HepG2 (cell line): Measurements from ENCODE around the gene STYXL1. TPM values are rescaled to one million over a fixed set of nuclear protein-coding genes. Genes with fewer than 3 reads are reported as not detected.

Experiments
- ATAC-seq: fragments of 200-7000 bp; cut with Tn5 transposase; 3 replicates; pipeline ENCODE4 v1.9.1; 2020; ENCODE audit warnings: mild to moderate bottlenecking, moderate library complexity
- BruUV-seq: library from RNA; stranded (reverse); fragments of 400-500 nt; replicated peaks from 2 replicates; lab custom pipeline; 2021; lab: Mats Ljungman, UMichigan
- CTCF ChIA-PET: fragments of 300-600 bp; formaldehyde crosslinking; extraction: SDS; loops from one replicate; lab custom pipeline; 2021; ENCODE audit warnings: low total read pairs, inconsistent platforms, low intra/inter-chr PET ratio; lab: Yijun Ruan, JAX
- POLR2A ChIA-PET: fragments of 350-600 bp; sonication (Branson Sonifier 250); formaldehyde crosslinking; loops from one replicate; lab custom pipeline; 2020; ENCODE audit warnings: antibody characterized with exemption, inconsistent platforms; lab: Yijun Ruan, JAX
- DNase-seq: peaks from one replicate; pipeline ENCODE4 v3.0.0-alpha.2; 2015; ENCODE audit warnings: low spot score
- FAIRE-seq: peaks from 3 replicates; lab custom pipeline; 2011; peaks lifted over from hg19 to GRCh38; lab: Jason Lieb, UNC
- H2AFZ ChIP-seq: one replicate; pipeline ENCODE4 v1.6.1; 2011; ENCODE audit warnings: low read length, inconsistent platforms
- H3K27ac ChIP-seq: fragments of 300-600 bp; 3 replicates; pipeline ENCODE4 v1.8.0; 2011; ENCODE audit warnings: mixed run types, mild to moderate bottlenecking, mixed read lengths, low read length, inconsistent platforms; ENCODE audit not compliant: insufficient read depth; ENCODE audit errors: extremely low read length
- H3K27me3 ChIP-seq, 2 experiments: fragments of 200-600 bp in 1 of 2; 2 replicates in 1 of 2; 3 replicates in 1 of 2; pipeline versions ENCODE4 v1.6.0 to v1.8.0; 2011; ENCODE audit warnings: low read length in 2 of 2, mild to moderate bottlenecking in 2 of 2, moderate library complexity in 2 of 2, inconsistent platforms in 1 of 2; ENCODE audit not compliant: insufficient read depth in 2 of 2, control insufficient read depth in 1 of 2
- H3K36me3 ChIP-seq, 2 experiments: fragments of 200-600 bp in 1 of 2; replicated peaks in 1 of 2; 2 replicates in 1 of 2; 3 replicates in 1 of 2; pipeline versions ENCODE4 v1.5.1 to v1.8.0; 2011; ENCODE audit warnings: low read length in 2 of 2, inconsistent platforms in 1 of 2; ENCODE audit not compliant: insufficient read depth in 2 of 2, control insufficient read depth in 1 of 2
- H3K4me1 ChIP-seq: 2 replicates; pipeline ENCODE4 v1.5.1; 2012; ENCODE audit warnings: low read length, inconsistent platforms; ENCODE audit not compliant: insufficient read depth
- H3K4me2 ChIP-seq: 2 replicates; pipeline ENCODE4 v1.6.0; 2011; ENCODE audit warnings: low read depth, low read length, inconsistent platforms
- H3K4me3 ChIP-seq, 3 experiments: fragments of 200-600 bp in 1 of 3; sonication (generic), shearing (Covaris generic) in 1 of 3; replicated peaks in 1 of 3; 2 replicates each; pipeline ENCODE4 v1.5.1; 2011 to 2016; ENCODE audit warnings: low read length in 3 of 3, inconsistent platforms in 2 of 3, low read depth in 2 of 3, mild to moderate bottlenecking in 2 of 3, control low read depth in 1 of 3, mixed read lengths in 1 of 3; ENCODE audit not compliant: insufficient read depth in 1 of 3
- H3K79me2 ChIP-seq: one replicate; pipeline ENCODE4 v1.6.1; 2011; ENCODE audit warnings: low read length, inconsistent platforms; ENCODE audit not compliant: insufficient read depth
- H3K9ac ChIP-seq: 2 replicates; pipeline ENCODE4 v1.6.0; 2011; ENCODE audit warnings: mild to moderate bottlenecking, low read depth, low read length, inconsistent platforms; ENCODE audit not compliant: insufficient read depth
- H3K9me3 ChIP-seq: 2 replicates; pipeline ENCODE4 v1.5.1; 2012; ENCODE audit warnings: mild to moderate bottlenecking, low read length
- H4K20me1 ChIP-seq: 2 replicates; pipeline ENCODE4 v1.6.0; 2011; ENCODE audit warnings: inconsistent platforms, mild to moderate bottlenecking, low read length, moderate library complexity; ENCODE audit not compliant: insufficient read depth
- AGO2 ChIP-seq: fragments of 200-400 bp; formaldehyde crosslinking; optimal IDR thresholded peaks from 2 replicates; pipeline ENCODE3; 2017; ENCODE audit warnings: mild to moderate bottlenecking, low read depth, low read length, moderate library complexity
- POLR2A ChIP-seq, 2 experiments: IDR thresholded peaks; 2 replicates each; pipeline ENCODE4 v1.6.1; 2011; ENCODE audit warnings: low read depth in 2 of 2, low read length in 2 of 2, mild to moderate bottlenecking in 1 of 2, moderate library complexity in 1 of 2; ENCODE audit not compliant: insufficient read depth in 1 of 2
- RBM22 ChIP-seq: fragments of 200-400 bp; formaldehyde crosslinking; optimal IDR thresholded peaks from 2 replicates; pipeline ENCODE3; 2017; ENCODE audit warnings: mild to moderate bottlenecking, low read length, moderate library complexity
- ZNF263 ChIP-seq: sonication (generic); formaldehyde crosslinking; IDR thresholded peaks from 2 replicates; pipeline ENCODE4 v1.4.0; 2020; ENCODE audit warnings: missing genetic modification reagents
- WGBS: methylation state at CpG from one replicate; pipeline ENCODE4 v1.1.6; 2017; ENCODE audit warnings: low lambda C conversion rate; 5-methylcytosine and 5-hydroxymethylcytosine counted together
- in situ Hi-C: cut with HindIII; loops from 2 replicates; pipeline ENCODE4 v1.10.0; 2017; ENCODE audit warnings: low pct_unique_long_range_greater_than_20kb; ENCODE audit not compliant: extremely low pct_ligation_motif_present
- intact Hi-C: fragments of 100-400 bp; cut with micrococcal nuclease; formaldehyde crosslinking; loops from one replicate; pipeline ENCODE4 v1.10.0; 2022; ENCODE audit not compliant: unreplicated experiment
- polyA plus RNA-seq, 8 experiments: library from polyadenylated mRNA; depleted of rRNA in 3 of 8; stranded (reverse) in 7 of 8; unstranded in 1 of 8; fragments of >200 nt; fragmentation: Illumina TruSeq in 4 of 8; extraction: Trizol in 4 of 8; gene quantifications; 2 replicates each; pipeline versions ENCODE4 v1.2.1 to v1.2.3, GENCODE V29; 2011 to 2016; ENCODE audit warnings: low read depth in 4 of 8, missing spikeins in 1 of 8, mixed read lengths in 1 of 8; ENCODE audit not compliant: insufficient read depth in 1 of 8
- total RNA-seq, 5 experiments: library from RNA; depleted of rRNA; stranded (reverse); fragments of >200 nt; fragmentation: Illumina TruSeq; extraction: Trizol; gene quantifications; 2 replicates each; pipeline ENCODE4 v1.2.3, GENCODE V29; 2016; ENCODE audit warnings: low read depth in 1 of 5
- TF ChIP-seq, protein P1 (sequence below): IDR thresholded peaks from 2 replicates; pipeline ENCODE4 v1.6.1; 2016
- TF ChIP-seq, protein P2 (sequence below): sonication (generic); formaldehyde crosslinking; IDR thresholded peaks from 2 replicates; pipeline ENCODE4 v1.4.0; 2020; ENCODE audit warnings: missing genetic modification reagents

The STYXL1 gene
- total and polyA plus RNA-seq, 2 of the 13 experiments (the other 11 are each of a cell fraction or from before 2014, with no cell fraction given), result 23.9 to 38.3 TPM

DNA sequence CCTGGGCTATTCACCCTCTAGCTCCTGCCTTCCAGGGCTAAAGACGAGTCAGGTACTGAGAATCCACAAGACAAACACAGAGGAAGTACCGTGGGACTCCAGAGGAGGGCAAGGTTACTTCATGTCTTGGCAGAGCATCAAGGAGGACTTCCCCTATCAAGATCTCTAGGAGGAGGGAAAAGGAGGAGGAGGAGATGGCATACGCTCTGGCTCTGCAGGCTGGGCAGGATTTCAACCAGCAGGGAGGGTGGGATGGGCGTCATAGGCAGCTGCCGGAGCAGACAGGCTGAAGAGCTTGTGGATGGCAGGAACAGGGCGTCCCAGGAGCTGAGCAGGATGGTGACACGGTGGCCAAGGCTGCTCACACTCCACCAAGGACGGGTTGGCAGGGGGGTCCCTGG, 21.4 kb upstream of the STYXL1 start:
- no peak overlapping the region for H3K27ac ChIP-seq
- no peaks in the 10 kb centered on the region; the same call in 1 of the 2 replicates for H4K20me1 ChIP-seq
- in situ Hi-C loops (loop anchor here (5.0 kb wide), 1 partner anchor 63 kb away; no protein-coding TSS in a partner anchor), intact Hi-C loops (no loop called here)
- H2AFZ ChIP-seq, result no peak overlapping the region
- DNase-seq (no peak), ATAC-seq (no peak), FAIRE-seq (no peak)
- ChIA-PET CTCF (no interaction called here), POLR2A (no interaction called here)
- TF ChIP-seq ZNF263 (CRISPR knock-in tag) (0 out of 2 replicates have a peak, but pooled peaks have one; percentile 23), RBM22 (peak; percentile 14), AGO2 (peak; percentile 75), POLR2A (IDR thresholded peaks at IDR 0.05; ENCODE audit: insufficient read depth in 1 of 2, low read depth in 2 of 2, low read length in 2 of 2) (peak in 1 of 2 experiments; percentile 41; a peak in 1 of 4 replicates)
- TF ChIP-seq, protein P1, sequence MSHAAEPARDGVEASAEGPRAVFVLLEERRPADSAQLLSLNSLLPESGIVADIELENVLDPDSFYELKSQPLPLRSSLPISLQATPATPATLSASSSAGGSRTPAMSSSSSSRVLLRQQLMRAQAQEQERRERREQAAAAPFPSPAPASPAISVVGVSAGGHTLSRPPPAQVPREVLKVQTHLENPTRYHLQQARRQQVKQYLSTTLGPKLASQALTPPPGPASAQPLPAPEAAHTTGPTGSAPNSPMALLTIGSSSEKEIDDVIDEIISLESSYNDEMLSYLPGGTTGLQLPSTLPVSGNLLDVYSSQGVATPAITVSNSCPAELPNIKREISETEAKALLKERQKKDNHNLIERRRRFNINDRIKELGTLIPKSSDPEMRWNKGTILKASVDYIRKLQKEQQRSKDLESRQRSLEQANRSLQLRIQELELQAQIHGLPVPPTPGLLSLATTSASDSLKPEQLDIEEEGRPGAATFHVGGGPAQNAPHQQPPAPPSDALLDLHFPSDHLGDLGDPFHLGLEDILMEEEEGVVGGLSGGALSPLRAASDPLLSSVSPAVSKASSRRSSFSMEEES, result no peak
- TF ChIP-seq, protein P2, sequence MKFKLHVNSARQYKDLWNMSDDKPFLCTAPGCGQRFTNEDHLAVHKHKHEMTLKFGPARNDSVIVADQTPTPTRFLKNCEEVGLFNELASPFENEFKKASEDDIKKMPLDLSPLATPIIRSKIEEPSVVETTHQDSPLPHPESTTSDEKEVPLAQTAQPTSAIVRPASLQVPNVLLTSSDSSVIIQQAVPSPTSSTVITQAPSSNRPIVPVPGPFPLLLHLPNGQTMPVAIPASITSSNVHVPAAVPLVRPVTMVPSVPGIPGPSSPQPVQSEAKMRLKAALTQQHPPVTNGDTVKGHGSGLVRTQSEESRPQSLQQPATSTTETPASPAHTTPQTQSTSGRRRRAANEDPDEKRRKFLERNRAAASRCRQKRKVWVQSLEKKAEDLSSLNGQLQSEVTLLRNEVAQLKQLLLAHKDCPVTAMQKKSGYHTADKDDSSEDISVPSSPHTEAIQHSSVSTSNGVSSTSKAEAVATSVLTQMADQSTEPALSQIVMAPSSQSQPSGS (CRISPR knock-in tag), result no peak
- no peak overlapping the region for H3K4me2 ChIP-seq
- no peaks in the 10 kb centered on the region for H3K9me3 ChIP-seq
- H3K4me3 ChIP-seq, result no peak overlapping the region
- no peaks in the 10 kb centered on the region for H3K79me2 ChIP-seq
- no TSS peak for BruUV-seq
- no peaks in the 10 kb centered on the region for H3K27me3 ChIP-seq
- H3K4me1 ChIP-seq, result peaks cover 21% of the 10 kb centered on the region
- WGBS, result 85% methylated on average over 7 of the region's 8 CpGs
- H3K36me3 ChIP-seq, result peaks cover 37 to 46% of the 10 kb centered on the region in 2 experiments
- no peak overlapping the region for H3K9ac ChIP-seq
